K562 (cell line): ENCODE results near the gene PAQR8. TPM values are rescaled to one million over a fixed set of nuclear protein-coding genes. Genes with fewer than 3 reads are reported as not detected.

Experiments
- BHLHE40 ChIP-seq: IDR thresholded peaks from 2 replicates; pipeline ENCODE4 v1.6.1; 2011; ENCODE audit warnings: low read length, improper control_type of control experiment
- ELF4 ChIP-seq: fragments of 450-650 bp; formaldehyde crosslinking; IDR thresholded peaks from 2 replicates; pipeline ENCODE4 v1.4.0; 2022; ENCODE audit warnings: missing genetic modification characterization
- GABPA ChIP-seq: fragments of 200-800 bp; sonication (Bioruptor generic); conservative IDR thresholded peaks from 2 replicates; pipeline ENCODE4 v1.6.1; 2016; ENCODE audit warnings: low read depth, missing genetic modification characterization, missing compliant biosample characterization
- PHB ChIP-seq: fragments of 250-450 bp; sonication (Bioruptor Pico); IDR thresholded peaks from 2 replicates; pipeline ENCODE4 v1.5.0; 2021
- PRDM10 ChIP-seq: fragments of 450-650 bp; IDR thresholded peaks from 2 replicates; pipeline ENCODE4 v1.6.1; 2018; ENCODE audit not compliant: partially characterized antibody
- SOX6 ChIP-seq: fragments of 450-650 bp; IDR thresholded peaks from 2 replicates; pipeline ENCODE4 v1.6.1; 2014; ENCODE audit warnings: mild to moderate bottlenecking
- TEAD2 ChIP-seq: fragments of 450-650 bp; IDR thresholded peaks from 2 replicates; pipeline ENCODE4 v1.6.1; 2016; ENCODE audit warnings: missing genetic modification characterization, control low read depth, missing compliant biosample characterization
- TSC22D4 ChIP-seq: fragments of 450-650 bp; IDR thresholded peaks from 2 replicates; pipeline ENCODE4 v1.6.1; 2016; ENCODE audit warnings: missing genetic modification characterization, missing biosample characterization, control low read depth
- ZNF766 ChIP-seq: fragments of 200-800 bp; sonication (Bioruptor generic); conservative IDR thresholded peaks from 2 replicates; pipeline ENCODE4 v1.6.1; 2016; ENCODE audit warnings: missing genetic modification characterization, missing compliant biosample characterization
- polyA plus RNA-seq, 8 experiments: library from polyadenylated mRNA; depleted of rRNA in 4 of 8; stranded (reverse) in 5 of 8; unstranded in 3 of 8; fragments of >200 nt; fragmentation: Nextera tagmentation in 2 of 8; fragmentation: Illumina TruSeq in 1 of 8; extraction: Ambion mirVana in 2 of 8; extraction: Trizol in 1 of 8; gene quantifications; 2 replicates each; pipeline versions ENCODE4 v1.2.1 to v1.2.3, GENCODE V29; 2011 to 2014; ENCODE audit warnings: inconsistent platforms in 1 of 8, missing spikeins in 1 of 8
- total RNA-seq, 7 experiments: library from RNA; depleted of rRNA in 6 of 7; stranded (reverse); fragments of >200 nt in 6 of 7; fragmentation: Illumina TruSeq in 2 of 7; extraction: Trizol in 2 of 7; gene quantifications; 2 replicates each; pipeline versions ENCODE4 v1.2.1 to v1.2.3, GENCODE V29; 2011 to 2021; ENCODE audit warnings: low replicate concordance in 1 of 7

Gene PAQR8
- total and polyA plus RNA-seq, 9 of the 15 experiments (the other 6 are each of a cell fraction or from before 2014, with no cell fraction given): 1.4 to 10.2 (median 3.5) TPM

- peak; percentile 25 for TF ChIP-seq PRDM10
- no peak for TF ChIP-seq SOX6
- TF ChIP-seq TSC22D4 (tag): no peak
- TF ChIP-seq GABPA: no peak
- peak; percentile 55 for TF ChIP-seq BHLHE40
- TF ChIP-seq ELF4: no peak
- no peak for TF ChIP-seq ZNF766 (CRISPR knock-in tag)
- no peak for TF ChIP-seq PHB (CRISPR knock-in tag)
- TF ChIP-seq TEAD2 (tag): no peak
Measured at GRCh38 chr6:52325695-52326471, 36.1 kb upstream of the PAQR8 start (continued).
